ENCODE measurements around the gene ZNF611.
"Not testable (repeated sequence)": the region's sequence is repeated elsewhere in the genome, so short reads cannot be mapped to it uniquely, and the experiment has no call there.

ZNF611 gene

DNA sequence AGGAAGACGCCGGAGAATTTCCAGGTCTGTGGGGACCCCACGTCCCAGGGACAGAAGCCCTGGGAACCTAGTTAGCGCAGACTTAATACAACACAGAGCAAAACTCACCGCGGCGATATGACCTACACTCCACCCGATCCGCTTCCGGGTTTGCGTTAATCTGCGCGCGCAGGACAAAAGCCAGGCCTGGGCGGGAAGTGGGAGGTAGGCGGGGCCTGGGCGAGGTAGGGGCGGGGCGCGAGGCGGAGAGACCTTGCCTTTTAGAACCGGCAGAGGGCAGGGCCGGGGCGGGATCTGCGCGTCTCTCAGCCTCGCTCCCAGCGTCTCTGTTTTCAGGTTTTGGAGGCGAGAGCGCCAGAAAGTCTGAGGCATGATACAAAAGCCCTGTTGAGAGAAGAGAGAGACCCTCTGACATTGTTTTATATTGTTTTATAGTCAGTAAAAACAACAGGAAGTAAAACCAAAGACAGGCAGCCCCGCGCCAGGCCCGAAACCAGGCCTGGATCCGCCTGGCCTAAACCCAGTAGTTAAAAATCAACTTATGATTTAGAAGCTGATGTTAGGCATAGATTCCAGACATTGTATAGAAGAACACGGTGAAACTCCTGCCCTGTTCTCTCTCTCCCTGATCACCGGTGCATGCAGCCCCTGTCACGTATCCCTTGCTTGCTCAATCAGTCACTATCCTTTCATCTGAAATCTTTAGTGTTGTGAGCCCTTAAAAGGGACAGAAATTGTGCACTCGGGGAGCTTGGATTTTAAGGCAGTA is at the start of gene ZNF611:
Gene ZNF611, minus strand, starts transcription at position 152 of the 769 bp plus-strand sequence. CDS start 19,150 bp downstream, outside the sequence.
- peak; percentile 99 for DNase-seq (ENCODE audit: low read depth)

DNA sequence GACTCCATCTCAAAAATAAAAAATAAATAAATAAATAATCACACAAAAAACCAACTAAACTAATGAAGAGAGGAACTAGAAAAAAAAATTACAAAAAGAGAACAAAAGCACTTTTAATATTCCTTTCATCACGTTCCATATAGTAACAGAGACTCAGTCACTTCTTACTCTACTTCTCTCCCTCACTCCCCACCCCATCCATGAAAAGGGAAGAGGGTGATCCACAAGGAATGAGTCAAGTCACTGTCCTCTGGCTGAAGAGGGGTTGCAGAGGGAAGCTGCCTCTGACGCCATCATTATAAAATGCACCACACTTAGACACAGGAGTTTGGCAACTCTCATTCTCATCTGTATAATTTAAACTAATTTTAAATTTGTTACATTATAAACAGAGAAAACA is 48.0 kb upstream of the ZNF611 start:
- DNase-seq (ENCODE audit: low read depth) = not testable (repeated sequence)

DNA sequence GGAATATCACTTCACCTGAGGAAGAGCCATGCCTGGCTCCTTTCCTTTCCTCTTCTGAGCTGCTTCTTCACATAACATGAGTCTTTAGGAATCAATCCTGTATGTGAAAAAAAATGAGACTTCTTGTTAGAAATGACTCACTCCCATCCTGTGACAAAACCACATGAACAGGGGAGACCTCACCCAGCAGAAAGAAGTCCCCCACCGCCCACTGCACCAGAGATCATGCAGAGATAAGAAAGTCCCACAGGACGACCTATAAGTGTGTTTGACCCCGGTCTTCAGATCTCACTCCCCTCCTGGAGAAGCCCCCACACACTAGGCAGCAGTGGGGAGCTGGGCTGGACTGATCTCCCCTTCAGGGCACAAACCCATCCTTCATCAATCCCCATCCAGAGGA is 44.0 kb upstream of the ZNF611 start:
- DNase-seq (ENCODE audit: low read depth) = no peak

DNA sequence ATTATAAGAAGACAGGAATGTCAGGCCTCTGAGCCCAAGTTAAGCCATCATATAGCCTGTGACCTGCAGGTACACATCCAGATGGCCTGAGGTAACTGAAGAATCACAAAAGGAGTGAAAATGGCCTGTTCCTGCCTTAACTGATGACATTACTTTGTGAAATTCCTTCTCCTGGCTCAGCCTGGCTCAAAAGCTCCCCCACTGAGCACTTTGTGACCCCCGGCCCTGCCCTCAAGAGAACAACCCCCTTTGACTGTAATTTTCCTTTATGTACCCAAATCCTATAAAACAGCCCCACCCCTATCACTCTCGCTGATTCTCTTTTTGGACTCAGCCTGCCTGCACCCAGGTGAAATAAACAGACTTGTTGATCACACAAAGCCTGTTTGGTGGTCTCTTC is 21.6 kb upstream of the ZNF611 start:
- DNase-seq (ENCODE audit: low read depth) = not testable (repeated sequence)

DNA sequence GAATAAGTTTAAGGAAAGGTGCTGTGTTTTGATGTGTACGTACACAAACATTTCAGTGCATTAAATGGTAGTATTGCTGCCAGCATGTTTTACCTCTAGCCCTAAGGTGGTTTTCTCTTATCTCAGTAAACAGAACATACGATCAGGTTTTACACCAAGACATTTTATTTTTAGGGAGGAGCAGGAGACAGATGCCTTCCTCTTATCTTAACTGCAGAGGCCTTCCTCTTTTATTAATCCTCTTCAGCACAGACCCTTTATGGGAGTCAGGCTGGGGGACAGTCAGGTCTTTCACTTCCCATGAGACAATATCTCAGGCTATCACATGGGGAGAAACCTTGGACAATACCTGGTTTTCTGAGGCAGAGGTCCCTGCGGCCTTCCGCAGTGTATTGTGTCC is 14.9 kb upstream of the ZNF611 start:
- DNase-seq (ENCODE audit: low read depth) = no peak

DNA sequence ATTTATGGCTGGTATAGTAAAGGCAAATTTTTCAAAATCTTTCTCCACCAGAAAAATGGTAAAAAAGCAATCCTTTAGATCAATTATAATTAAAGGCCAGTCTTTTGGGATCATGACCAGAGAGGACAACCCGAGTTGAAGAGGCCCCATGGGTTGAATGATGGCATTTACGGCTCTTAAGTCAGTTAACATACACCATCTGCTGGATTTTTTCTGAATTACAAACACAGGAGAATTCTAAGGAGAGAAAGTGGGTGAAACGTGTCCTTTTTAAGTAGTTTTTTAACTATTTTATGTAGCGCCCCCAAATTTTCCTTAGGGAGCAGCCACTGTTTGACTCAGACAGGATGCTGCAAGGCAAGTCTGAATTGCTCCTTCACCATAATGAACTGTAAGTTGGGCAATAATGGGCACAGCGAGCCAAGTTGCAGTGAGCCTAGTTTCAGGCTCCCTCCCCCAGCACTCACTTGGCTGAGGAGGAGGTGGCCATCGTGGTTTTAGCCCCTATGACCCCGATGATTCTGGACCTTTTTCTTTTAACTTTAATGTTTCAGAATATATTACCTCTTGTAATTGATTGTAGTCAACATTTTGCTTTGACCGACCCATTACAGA is 13.6 kb upstream of the ZNF611 start:
- no peak for DNase-seq (ENCODE audit: low read depth)

DNA sequence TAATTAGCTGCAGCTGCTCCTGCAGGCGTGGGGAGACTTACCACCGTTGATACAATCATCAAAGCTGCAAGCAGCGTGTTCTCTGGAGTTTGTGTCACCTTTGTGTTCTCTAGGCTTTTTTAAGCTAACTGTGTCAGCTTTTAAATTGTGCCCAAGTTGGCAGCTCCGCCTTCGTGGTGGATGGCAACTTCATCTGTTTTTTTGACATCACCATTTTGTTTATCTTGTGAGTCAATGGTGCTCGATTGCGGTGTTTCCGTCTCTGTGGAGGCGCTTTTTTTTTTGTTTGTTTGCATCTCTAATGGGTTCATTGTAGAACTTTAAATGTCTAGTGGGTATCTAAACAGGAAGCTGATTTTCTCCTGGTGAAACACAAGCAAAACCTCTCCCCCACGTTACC is 11.1 kb upstream of the ZNF611 start:
- DNase-seq (ENCODE audit: low read depth) = not testable (repeated sequence)

DNA sequence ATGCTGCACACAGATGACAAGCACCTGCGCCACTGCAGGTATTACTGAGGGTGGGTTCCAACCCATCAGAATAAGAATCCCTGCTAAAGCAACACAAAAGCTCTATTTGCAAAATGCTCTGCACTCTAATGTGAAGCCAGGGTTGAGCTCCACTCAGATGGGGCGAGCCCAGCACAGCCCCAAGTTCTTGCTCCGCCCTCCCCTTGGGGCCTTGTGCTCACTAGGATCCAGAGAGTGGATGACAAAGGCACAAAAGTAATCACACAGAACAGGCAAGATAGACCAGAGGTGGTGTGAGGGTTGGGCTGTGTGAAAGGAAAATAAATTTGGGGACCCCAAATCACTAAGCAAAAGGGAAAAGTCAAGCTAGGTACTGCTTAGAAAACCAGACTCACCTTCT is 8.2 kb upstream of the ZNF611 start:
- DNase-seq (ENCODE audit: low read depth) = no peak

DNA sequence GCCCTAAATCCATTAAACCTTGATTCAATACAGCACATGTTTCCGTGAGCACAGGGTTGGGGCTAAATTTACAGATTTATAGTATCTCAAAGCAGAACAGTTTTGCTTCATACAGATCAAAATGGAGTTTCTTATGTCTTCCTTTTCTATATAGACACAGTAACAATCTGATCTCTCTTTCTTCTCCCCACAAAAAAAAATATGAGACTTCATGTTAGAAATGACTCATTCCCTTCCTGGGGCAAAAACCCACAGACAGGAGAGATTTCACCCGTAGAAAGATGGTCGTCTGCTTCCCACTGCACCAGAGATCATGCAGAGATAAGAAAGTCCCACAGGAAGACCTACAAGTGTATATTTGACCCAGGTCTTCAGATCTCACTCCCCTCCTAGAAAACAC is 7.7 kb upstream of the ZNF611 start:
- DNase-seq (ENCODE audit: low read depth) = no peak

DNA sequence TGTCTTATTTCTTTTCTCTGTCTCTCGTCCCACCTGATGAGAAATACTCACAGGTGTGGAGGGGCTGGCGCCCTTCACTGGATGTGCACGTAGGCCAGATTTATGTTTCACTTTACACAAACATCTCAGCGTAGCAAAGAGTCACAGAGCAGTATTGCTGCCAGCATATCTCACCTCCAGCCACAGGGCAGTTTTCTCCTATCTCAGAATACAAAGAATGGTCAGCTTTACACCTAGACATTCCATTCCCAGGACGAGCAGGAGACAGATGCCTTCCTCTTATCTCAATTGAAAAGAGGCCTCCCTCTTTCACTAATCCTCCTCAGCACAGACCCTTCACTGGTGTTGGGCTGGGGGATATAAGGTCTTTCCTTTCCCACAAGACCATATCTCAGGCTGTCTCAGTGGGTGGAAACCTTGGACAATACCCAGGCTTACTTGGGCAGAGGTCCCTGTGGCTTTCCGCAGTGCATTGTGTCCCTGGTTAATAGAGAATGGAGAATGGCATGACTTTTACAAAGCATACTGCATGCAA is 7.2 kb upstream of the ZNF611 start:
- DNase-seq (ENCODE audit: low read depth) = no peak

DNA sequence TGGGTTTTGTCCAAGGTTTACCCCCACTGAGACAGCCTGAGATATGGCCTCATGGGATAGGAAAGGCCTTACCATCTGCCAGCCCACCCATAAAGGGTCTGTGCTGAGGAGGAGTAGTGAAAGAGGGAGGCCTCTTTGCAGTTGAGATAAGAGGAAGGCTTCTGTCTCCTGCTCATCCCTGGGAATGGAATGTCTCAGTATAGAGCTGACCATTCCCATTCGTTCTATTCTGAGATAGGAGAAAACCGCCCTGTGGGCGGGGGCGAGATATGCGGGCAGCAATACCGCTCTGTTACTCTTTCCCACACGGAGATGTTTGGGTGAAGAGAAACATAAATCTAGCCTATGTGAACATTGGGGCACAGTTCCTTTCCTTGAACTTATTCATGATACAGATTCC is 6.5 kb upstream of the ZNF611 start:
- not testable (repeated sequence) for DNase-seq (ENCODE audit: low read depth)

DNA sequence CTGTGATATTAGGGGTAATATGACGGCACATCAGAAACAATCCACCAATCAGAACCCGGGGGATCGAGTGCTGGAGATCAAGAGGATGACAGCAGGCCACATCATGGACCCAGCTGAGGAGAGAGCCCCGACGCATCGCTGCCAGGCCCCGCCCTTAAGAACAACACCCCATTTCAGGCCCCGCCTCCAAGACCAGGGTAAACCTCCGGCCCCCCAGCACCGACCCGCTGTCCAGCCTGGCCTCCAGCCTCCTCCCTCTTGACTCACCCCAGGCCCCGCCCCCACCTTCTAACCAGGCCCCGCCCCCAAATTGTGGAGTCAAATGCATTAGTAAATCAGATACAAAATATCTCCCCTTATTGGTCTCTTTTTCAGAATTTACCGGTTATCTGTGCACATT is 4.7 kb upstream of the ZNF611 start:
- DNase-seq (ENCODE audit: low read depth) = no peak

DNA sequence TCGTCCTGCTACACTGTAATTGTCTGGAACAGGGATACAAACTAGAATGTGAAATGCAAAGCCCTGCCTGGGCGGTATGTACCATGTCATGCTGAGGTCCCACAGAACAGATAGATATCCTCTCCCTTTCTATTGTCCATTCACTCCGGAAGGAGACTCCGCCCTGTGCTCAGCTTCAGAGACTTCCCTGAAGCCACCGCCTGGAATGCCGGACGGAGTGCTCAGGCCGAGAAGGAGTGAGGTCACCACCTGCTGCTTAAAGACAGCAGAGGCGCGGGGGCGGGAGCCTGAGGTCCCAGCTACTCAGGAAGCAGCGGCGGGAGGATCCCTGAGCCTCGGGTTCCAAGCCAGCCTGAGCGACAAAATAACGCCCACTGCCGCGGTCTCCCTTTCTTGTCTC is 890 bp upstream of the ZNF611 start:
- no peak for DNase-seq (ENCODE audit: low read depth)

DNA sequence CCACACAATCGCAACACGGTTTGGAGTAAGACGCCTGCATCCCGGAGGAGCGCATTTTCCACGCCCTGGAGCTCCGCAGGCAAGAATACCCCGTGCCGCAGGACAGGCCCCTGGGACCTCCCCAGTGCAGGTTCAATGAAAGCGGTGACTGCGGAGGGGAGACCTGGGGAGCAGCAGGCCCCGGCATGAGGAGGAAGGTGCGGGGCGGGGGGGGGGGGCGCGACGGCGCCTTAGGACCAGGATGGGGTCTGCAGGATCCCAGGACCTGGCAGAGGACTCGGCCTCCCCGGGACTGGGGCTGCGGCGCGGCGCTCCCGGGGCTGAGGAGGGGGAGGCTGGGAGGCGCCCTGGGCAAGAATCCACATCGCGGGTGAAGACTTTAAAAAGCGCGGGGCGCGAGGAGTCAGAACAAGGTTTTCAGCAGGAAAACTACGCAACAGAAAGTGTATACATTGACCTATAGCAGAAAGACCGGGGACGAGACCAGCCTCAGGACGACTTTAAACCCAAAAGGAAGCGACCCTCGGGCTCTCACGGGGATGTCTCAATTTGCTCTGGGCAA is 432 bp downstream of the ZNF611 start:
- no peak for DNase-seq (ENCODE audit: low read depth)

DNA sequence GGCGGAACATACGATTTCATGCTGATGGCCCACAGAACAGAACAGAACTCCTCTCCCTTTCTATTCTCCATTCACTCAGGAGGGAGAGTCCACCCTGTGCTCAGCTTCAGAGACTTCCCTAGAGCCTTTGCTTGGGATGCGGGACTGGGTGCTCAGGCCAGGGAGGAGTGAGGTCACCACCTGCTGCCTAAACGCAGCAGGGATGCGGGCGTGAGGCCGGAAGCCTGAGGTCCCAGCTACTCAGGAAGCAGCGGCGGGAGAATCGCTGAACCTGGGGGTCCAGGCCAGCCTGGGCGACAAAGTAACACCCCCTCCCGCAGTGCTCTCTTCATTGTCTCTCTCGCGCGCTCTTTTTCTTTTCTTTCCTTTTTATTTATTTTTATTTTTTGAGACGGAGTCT is 8.8 kb downstream of the ZNF611 start:
- not testable (repeated sequence) for DNase-seq (ENCODE audit: low read depth)

DNA sequence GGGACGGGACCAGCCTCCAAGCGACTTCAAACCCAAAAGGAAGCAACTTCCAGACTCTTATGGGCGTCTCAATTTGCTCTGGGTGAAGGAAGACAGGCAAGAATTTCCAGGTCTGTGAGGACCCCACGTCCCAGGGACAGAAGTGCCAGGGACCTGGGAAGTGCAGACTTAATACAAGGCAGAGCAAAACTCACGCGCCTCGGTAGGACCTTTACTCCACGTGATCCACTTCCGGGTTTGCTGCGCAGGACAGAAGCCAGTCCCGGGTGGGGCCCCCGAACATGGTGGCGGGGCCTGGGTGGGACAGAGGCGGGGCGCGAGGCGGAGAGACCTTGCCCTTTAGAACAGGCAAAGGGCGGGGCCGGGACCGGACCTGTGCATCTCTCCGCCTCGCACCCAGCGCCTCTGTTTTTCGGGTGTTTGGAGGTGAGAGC is 9.3 kb downstream of the ZNF611 start:
- no peak for DNase-seq (ENCODE audit: low read depth)

DNA sequence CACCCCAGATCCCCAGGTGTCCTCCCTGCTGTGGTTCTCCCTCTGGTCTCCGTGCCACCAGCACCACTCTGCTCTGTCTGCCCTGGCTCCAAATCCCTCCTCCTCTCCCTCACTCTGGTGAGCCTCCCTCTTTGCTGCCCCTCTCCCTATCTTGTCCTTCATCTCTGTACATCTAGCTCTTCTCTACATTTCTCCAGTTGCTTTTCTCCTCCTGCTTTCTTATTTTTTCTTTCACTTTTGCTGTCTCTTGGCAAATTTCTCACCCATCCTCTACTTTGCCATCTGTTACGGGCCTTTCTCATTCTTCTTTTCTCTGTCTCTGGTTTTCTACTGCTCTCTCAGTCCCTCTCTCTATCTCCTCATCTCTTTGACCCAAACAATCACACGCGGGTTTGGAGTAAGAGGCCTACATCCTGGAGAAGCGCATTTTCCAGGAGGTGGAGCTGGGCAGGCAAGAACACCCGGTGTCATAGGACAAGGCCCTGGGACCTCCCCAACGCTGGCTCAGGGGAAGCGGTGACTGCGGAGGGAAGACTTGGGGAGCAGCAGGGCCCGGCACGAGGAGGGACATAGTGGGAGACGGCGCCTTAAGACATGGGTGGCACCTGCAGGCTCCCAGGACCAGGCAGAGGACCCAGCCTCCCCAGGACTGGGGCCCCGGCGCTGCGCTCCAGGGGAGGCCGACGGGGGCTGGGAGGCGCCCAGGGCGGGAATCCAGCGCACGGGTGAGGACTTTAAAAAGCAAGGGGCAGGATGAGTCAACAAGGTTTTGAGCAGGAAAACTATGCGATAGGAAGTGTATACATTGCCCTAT is 9.9 kb downstream of the ZNF611 start:
- no peak for DNase-seq (ENCODE audit: low read depth)

DNA sequence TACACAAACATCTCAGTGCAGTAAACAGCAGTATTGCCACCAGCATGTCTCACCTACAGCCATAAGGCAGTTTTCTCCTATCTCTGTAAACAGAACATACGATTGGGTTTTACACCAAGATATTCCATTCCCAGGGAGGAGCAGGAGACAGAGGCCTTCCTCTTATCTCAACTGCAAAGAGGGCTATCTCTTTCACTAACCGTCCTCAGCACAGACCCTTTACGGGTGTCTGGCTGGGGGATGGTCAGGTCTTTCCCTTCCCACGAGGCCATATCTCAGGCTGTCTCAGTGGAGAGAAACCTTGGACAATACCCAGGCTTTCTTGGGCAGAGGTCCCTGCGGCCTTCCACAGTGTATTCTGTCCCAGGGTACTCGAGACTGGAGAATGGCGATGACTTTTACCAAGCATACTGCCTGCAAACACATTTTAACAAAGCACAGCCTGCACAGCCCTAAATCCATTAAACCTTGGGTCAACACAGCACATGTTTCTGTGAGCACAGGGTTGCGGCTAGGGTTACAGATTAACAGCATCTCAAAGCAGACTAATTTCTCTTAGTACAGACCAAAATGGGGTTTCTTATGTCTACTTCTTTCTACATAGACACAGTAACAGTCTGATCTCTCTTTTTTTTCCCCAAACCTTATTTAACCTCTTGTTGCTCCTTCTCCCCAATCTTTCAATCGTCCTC is 10.8 kb downstream of the ZNF611 start:
- not testable (repeated sequence) for DNase-seq (ENCODE audit: low read depth)

DNA sequence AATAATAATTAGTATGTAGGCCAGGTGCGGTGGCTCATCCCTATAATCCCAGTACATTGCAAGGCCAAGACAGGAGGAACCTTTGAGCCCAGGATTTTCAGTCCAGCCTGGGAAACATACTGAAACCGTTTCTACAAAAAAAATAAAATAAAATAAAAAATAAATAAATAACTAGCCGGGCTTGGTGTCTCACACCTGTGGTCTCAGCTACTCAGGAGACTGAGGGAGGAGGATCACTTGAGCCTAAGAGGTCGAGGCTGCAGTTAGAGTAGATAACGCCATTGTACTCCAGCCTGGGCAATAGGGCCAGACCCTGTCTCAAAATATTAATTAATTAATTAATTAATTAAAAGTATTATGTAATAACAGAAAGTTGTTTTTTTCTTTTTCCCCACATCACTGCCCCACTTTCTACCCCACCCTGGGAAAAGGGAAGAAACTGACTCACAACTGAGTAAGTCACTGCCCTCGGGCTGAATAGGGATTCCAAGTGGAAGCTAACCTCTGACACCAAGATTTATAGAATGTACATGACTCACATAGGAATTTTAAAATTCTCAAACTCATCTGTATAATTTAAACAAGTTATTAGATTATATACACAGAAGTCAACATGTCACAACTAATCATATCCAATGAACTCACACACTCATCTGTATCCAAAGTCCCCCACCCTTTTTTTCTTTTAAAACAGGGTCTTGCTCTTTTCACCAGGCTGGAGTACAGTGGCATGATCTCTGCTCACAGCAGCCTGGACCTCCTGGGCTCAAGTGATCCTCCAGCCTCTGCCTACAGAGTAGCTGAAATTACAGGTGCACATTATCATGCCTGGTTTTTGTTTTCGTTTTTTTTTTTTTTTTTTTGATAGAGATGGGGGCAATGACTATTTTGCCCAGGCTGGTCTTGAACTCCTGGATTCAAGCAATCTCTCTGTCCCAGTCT is 12.5 kb downstream of the ZNF611 start:
- DNase-seq (ENCODE audit: low read depth) = no peak

DNA sequence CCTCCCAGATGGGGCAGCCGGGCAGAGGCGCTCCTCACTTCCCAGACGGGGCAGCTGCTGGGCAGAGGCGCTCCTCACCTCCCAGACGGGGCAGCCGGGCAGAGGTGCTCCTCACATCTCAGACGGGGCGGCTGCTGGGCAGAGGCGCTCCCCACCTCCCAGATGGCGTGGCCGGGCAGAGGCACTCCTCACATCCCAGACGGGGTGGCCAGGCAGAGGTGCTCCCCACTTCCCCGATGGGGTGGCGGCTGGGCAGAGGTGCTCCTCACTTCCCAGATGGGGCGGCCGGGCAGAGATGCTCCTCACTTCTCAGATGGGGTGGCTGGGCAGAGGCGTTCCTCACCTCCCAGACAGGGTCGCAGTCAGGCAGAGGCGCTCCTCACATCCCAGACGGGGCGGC is 14.3 kb downstream of the ZNF611 start:
- not testable (repeated sequence) for DNase-seq (ENCODE audit: low read depth)

DNA sequence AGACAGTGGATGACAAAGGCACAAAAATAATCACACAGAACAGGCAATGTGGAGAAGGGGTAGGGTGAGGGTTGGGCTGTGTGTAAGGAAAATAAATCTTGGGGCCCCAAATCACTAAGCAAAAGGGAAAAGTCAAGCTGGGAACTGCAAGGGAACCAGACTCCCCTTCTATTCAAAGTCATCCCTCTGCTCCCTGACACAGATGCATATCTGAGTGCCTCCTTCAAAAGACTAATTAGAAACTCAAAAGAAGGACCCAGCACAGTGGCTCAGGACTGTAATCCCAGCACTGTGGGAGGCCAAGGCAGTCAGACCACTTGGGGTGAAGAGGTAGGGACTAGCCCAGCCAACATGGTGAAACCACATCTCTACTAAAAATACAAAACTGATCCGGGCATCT is 18.3 kb downstream of the ZNF611 start:
- DNase-seq (ENCODE audit: low read depth) = no peak
